Activated CD8-positive, alpha-beta memory T cell treated with anti-CD3 and anti-CD28 coated beads, Interleukin-2, amount 50 U/mL, for 24 hours (primary cell): Measurements from ENCODE around the gene SARM1.
"Not testable (repeated sequence)": the region's sequence is repeated elsewhere in the genome, so short reads cannot be mapped to it uniquely, and the experiment has no call there.

Experiments used
- DNase-seq: peaks from one replicate; pipeline ENCODE4 v3.0.0-alpha.2; 2020; ENCODE audit errors: extremely low read depth

The SARM1 gene

GRCh38 chr17:28425206-28425605 lies 53.7 kb downstream of the SARM1 start:
- DNase-seq, result no peak

GRCh38 chr17:28426081-28426519 lies 54.6 kb downstream of the SARM1 start:
- no peak for DNase-seq

- DNase-seq, result no peak
These were observed 55.9 kb downstream of the SARM1 start for GRCh38 chr17:28427371-28427770.

GRCh38 chr17:28427982-28428381 lies 56.5 kb downstream of the SARM1 start:
- DNase-seq, result not testable (repeated sequence)

GRCh38 chr17:28433721-28434120 lies 62.2 kb downstream of the SARM1 start:
- DNase-seq, result no peak

GRCh38 chr17:28434326-28434725 lies 62.8 kb downstream of the SARM1 start:
- not testable (repeated sequence) for DNase-seq

GRCh38 chr17:28443901-28444638 lies 72.6 kb downstream of the SARM1 start:
- DNase-seq, result no peak

GRCh38 chr17:28446716-28447395 lies 75.4 kb downstream of the SARM1 start:
- DNase-seq, result no peak

- DNase-seq, result no peak
These were observed 75.9 kb downstream of the SARM1 start for GRCh38 chr17:28447396-28447760.

- DNase-seq, result no peak
These were observed 78.4 kb downstream of the SARM1 start for GRCh38 chr17:28449859-28450258.
